Activated CD4-positive, alpha-beta T cell treated with anti-CD3 and anti-CD28 coated beads, Interleukin-10, Interleukin-2, amounts not matched to agents 100 ng/mL and 50 ng/mL, durations not matched to agents 16 hours and 8 hours (primary cell): ENCODE results near the gene EML4.
"Not testable (repeated sequence)": the region's sequence is repeated elsewhere in the genome, so short reads cannot be mapped to it uniquely, and the experiment has no call there.

Experiments
- DNase-seq: peaks from one replicate; pipeline ENCODE4 v3.0.0-alpha.2; 2020

EML4 gene

GRCh38 chr2:42173467-42173866, 4.3 kb downstream of the EML4 start:
- DNase-seq, result not testable (repeated sequence)

GRCh38 chr2:42176992-42177738, 8.0 kb downstream of the EML4 start:
- no peak for DNase-seq

GRCh38 chr2:42178335-42178734, 9.2 kb downstream of the EML4 start:
- DNase-seq, result no peak

GRCh38 chr2:42180300-42180699, 11.1 kb downstream of the EML4 start:
- no peak for DNase-seq

- no peak for DNase-seq
Observed at GRCh38 chr2:42182654-42183308, 13.6 kb downstream of the EML4 start.

- no peak for DNase-seq
Observed at GRCh38 chr2:42183775-42184174, 14.6 kb downstream of the EML4 start.

- no peak for DNase-seq
Observed at GRCh38 chr2:42184346-42184745, 15.2 kb downstream of the EML4 start.

- DNase-seq, result no peak
Observed at GRCh38 chr2:42185220-42185921, 16.2 kb downstream of the EML4 start.

- DNase-seq, result no peak
Observed at GRCh38 chr2:42186366-42186765, 17.2 kb downstream of the EML4 start.

GRCh38 chr2:42186945-42187632, 17.9 kb downstream of the EML4 start:
- DNase-seq, result no peak

GRCh38 chr2:42187886-42188285, 18.7 kb downstream of the EML4 start:
- DNase-seq, result no peak

- DNase-seq, result no peak
Observed at GRCh38 chr2:42189235-42189566, 20.0 kb downstream of the EML4 start.

- no peak for DNase-seq
Observed at GRCh38 chr2:42190191-42190590, 21.0 kb downstream of the EML4 start.

GRCh38 chr2:42191285-42192009, 22.3 kb downstream of the EML4 start:
- no peak for DNase-seq

GRCh38 chr2:42192010-42192373, 22.8 kb downstream of the EML4 start:
- DNase-seq, result no peak

GRCh38 chr2:42192652-42193566, 23.8 kb downstream of the EML4 start:
- DNase-seq, result peak; percentile 19

- DNase-seq, result no peak
Observed at GRCh38 chr2:42193722-42194187, 24.6 kb downstream of the EML4 start.

- no peak for DNase-seq
Observed at GRCh38 chr2:42194428-42194827, 25.3 kb downstream of the EML4 start.

GRCh38 chr2:42195559-42195958, 26.4 kb downstream of the EML4 start:
- DNase-seq, result no peak

GRCh38 chr2:42196070-42196402, 26.9 kb downstream of the EML4 start:
- DNase-seq, result no peak

- DNase-seq, result peak; percentile 38
Observed at GRCh38 chr2:42196403-42197267, 27.5 kb downstream of the EML4 start.
